Neutrophil (primary cell): Measurements from ENCODE around the gene TMEM14C.

ENCODE experiments used
- H3K27ac ChIP-seq: fragments of 200-600 bp; sonication (generic); 2 replicates; pipeline ENCODE4 v1.5.1; 2016; ENCODE audit warnings: mild to moderate bottlenecking, moderate library complexity
- H3K27me3 ChIP-seq: fragments of 200-600 bp; sonication (generic); 2 replicates; pipeline ENCODE4 v1.6.0; 2016; ENCODE audit warnings: mild to moderate bottlenecking
- H3K36me3 ChIP-seq: fragments of 200-600 bp; sonication (generic); 2 replicates; pipeline ENCODE4 v1.5.1; 2017
- H3K4me1 ChIP-seq, 2 experiments: fragments of 200-600 bp in 1 of 2; sonication (generic) in 1 of 2; 1 replicate in 1 of 2; 2 replicates in 1 of 2; pipeline versions ENCODE4 v1.5.1 to v1.6.1; 2013 to 2016; ENCODE audit warnings: low read depth in 1 of 2, low read length in 1 of 2, mild to moderate bottlenecking in 1 of 2, moderate library complexity in 1 of 2; ENCODE audit not compliant: control insufficient read depth in 1 of 2, insufficient read depth in 1 of 2
- H3K4me3 ChIP-seq, 2 experiments: fragments of 200-600 bp in 1 of 2; sonication (generic) in 1 of 2; 1 replicate in 1 of 2; 2 replicates in 1 of 2; pipeline ENCODE4 v1.5.1; 2013 to 2016; ENCODE audit warnings: low read depth in 1 of 2, low read length in 1 of 2, mild to moderate bottlenecking in 1 of 2, moderate library complexity in 1 of 2
- H3K9me3 ChIP-seq: fragments of 200-600 bp; sonication (generic); 2 replicates; pipeline ENCODE4 v1.5.1; 2016
- CTCF ChIP-seq: fragments of 200-600 bp; sonication (generic); IDR thresholded peaks from 2 replicates; pipeline ENCODE4 v1.5.1; 2016; ENCODE audit warnings: antibody characterized with exemption

TMEM14C gene

GRCh38 chr6:10722570-10722819 lies 375 bp upstream of the TMEM14C start:
- no peak for TF ChIP-seq CTCF
- Histone ChIP-seq H3K9me3 (no peaks in the 10 kb centered on the region), H3K27ac (peak overlapping the region; percentile 66), H3K36me3 (no peaks in the 10 kb centered on the region), H3K4me3 (peak overlapping the region; percentile 67 to 85), H3K27me3 (no peaks in the 10 kb centered on the region), H3K4me1 (peaks cover 12 to 24% of the 10 kb centered on the region in 2 experiments)

- Histone ChIP-seq H3K4me1 (peaks cover 12 to 24% of the 10 kb centered on the region in 2 experiments), H3K9me3 (no peaks in the 10 kb centered on the region), H3K36me3 (no peaks in the 10 kb centered on the region), H3K27me3 (no peaks in the 10 kb centered on the region), H3K27ac (no peak overlapping the region), H3K4me3 (peak overlapping the region; percentile 67 to 85)
- no peak for TF ChIP-seq CTCF
Observed at GRCh38 chr6:10723567-10723881, 654 bp downstream of the TMEM14C start.

- Histone ChIP-seq H3K4me1 (peaks cover 12 to 24% of the 10 kb centered on the region in 2 experiments), H3K4me3 (no peak overlapping the region), H3K36me3 (no peaks in the 10 kb centered on the region), H3K27me3 (no peaks in the 10 kb centered on the region), H3K27ac (no peak overlapping the region), H3K9me3 (no peaks in the 10 kb centered on the region)
- no peak for TF ChIP-seq CTCF
Observed at GRCh38 chr6:10725044-10725443, 2.2 kb downstream of the TMEM14C start.

- H3K9me3 ChIP-seq: no peaks in the 10 kb centered on the region
- H3K27ac ChIP-seq: no peak overlapping the region
- TF ChIP-seq CTCF: no peak
- no peaks in the 10 kb centered on the region for H3K36me3 ChIP-seq
- peaks cover 12 to 24% of the 10 kb centered on the region in 2 experiments for H3K4me1 ChIP-seq
- H3K27me3 ChIP-seq: no peaks in the 10 kb centered on the region
- no peak overlapping the region for H3K4me3 ChIP-seq
Observed at GRCh38 chr6:10725716-10726115, 2.8 kb downstream of the TMEM14C start.

GRCh38 chr6:10730254-10730653 lies 7.4 kb downstream of the TMEM14C start:
- Histone ChIP-seq H3K4me1 (no peaks in the 10 kb centered on the region), H3K27ac (no peak overlapping the region), H3K4me3 (no peak overlapping the region), H3K36me3 (peaks cover 8% of the 10 kb centered on the region), H3K9me3 (no peaks in the 10 kb centered on the region), H3K27me3 (no peaks in the 10 kb centered on the region)
- no peak for TF ChIP-seq CTCF

GRCh38 chr6:10733151-10733715 lies 10.4 kb downstream of the TMEM14C start:
- no peak for TF ChIP-seq CTCF
- Histone ChIP-seq H3K36me3 (peaks cover 8% of the 10 kb centered on the region), H3K4me1 (no peaks in the 10 kb centered on the region), H3K27me3 (no peaks in the 10 kb centered on the region), H3K27ac (no peak overlapping the region), H3K9me3 (no peaks in the 10 kb centered on the region), H3K4me3 (no peak overlapping the region)
